ENCODE measurements around the gene ATP2C1.

DNA sequence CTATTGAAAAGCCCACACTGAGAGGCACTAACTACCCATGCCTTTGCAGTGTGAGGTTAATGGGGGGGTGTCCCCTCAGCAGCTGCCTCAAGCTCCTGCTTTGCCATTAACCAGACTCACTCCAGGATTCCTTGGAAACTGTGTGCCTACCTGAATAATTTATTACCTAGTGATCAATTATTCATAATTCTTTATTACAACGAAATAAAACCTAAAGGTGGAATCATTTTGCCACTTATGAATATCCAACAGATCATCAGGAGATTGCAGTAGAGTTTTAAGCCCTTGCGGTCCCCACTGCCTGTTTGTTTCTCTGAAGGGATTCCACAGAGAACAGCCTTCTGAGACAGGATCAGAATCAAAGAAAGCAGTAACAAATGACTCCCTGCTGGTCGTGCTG, 156.1 kb downstream of the ATP2C1 start:
- TF ChIP-seq EZH2 (IDR thresholded peaks at IDR 0.05; ENCODE audit: borderline replicate concordance, insufficient read depth, low read depth, low read length, poor library complexity, severe bottlenecking) (no peak), CTCF (IDR thresholded peaks at IDR 0.05) (no peak)

Data from B cell (primary cell).